GM19043 (cell line): ENCODE measurements around the gene CES4A.
"Not testable (repeated sequence)": the region's sequence is repeated elsewhere in the genome, so short reads cannot be mapped to it uniquely, and the experiment has no call there.

Source experiments
- ATAC-seq: cut with Tn5 transposase; IDR thresholded peaks from one replicate; pipeline ENCODE4 v1.9.1; 2021; ENCODE audit warnings: low read depth; ENCODE audit not compliant: unreplicated experiment

Gene CES4A

GRCh38 chr16:66955363-66956153 is 32.8 kb upstream of the CES4A start:
- ATAC-seq: not testable (repeated sequence)

GRCh38 chr16:66956154-66956457 is 32.3 kb upstream of the CES4A start:
- ATAC-seq: not testable (repeated sequence)

DNA sequence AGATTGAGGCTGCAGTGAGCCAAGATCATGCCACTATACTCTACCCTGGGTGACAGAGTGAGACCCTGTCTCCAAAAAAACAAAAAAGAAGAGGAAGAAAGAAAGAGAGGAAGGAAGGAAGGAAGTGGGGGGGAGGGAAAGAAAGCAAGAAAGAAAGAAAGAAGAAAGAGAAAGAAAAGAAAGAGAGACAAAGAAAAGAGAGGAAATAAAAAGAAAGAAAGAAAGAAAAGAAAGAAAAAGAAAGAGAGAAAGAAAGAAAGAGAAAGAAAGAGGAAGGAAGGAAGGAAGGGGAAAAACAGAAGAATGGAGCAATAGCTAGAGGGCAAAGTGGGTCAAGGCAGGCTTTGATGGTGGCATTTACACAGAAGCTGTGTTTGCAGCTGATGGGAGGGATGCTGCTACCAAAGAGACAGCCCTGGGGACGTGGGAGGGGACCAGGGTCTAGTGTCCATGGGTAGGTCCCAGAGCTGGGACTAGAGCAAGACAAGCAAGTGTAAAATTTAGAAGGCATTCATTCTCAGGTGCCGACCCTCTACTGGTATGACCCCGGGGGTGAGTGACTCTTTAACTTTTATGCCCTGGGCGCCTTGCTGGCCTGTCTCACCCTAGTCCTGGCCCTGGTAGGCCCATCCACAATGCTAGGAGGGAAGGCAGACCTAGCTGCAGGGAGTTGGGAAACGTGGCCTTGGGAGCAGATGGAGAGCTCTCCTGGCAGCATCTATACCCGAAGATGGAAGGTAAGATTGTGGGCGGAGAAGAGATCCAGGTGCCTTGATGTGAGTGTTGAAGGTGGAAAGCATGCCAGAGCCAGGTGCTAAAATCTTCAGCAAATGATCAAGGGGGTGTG is 29.3 kb upstream of the CES4A start:
- ATAC-seq: no peak

- ATAC-seq: no peak
These were observed 28.7 kb upstream of the CES4A start for GRCh38 chr16:66959704-66960161.

DNA sequence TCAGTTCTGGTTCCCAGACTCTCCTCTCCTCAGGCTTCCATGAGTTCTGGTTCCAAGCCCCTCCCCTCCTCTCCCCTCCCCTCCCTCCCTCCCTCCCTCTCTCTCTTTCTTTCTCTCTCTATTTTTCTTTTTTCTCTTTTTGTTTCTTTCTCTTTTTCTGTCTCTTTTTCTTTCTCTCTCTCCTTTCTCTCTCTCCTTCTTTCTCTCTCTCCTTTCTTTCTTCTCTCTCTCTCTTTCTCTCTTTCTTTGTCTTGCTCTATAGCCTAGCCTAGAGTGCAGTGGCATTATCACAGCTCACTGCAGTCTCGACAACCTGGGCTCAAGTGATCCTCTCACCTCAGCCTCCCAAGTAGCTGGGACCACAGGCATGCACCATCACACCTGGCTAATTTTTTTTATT is 28.1 kb upstream of the CES4A start:
- ATAC-seq: no peak

DNA sequence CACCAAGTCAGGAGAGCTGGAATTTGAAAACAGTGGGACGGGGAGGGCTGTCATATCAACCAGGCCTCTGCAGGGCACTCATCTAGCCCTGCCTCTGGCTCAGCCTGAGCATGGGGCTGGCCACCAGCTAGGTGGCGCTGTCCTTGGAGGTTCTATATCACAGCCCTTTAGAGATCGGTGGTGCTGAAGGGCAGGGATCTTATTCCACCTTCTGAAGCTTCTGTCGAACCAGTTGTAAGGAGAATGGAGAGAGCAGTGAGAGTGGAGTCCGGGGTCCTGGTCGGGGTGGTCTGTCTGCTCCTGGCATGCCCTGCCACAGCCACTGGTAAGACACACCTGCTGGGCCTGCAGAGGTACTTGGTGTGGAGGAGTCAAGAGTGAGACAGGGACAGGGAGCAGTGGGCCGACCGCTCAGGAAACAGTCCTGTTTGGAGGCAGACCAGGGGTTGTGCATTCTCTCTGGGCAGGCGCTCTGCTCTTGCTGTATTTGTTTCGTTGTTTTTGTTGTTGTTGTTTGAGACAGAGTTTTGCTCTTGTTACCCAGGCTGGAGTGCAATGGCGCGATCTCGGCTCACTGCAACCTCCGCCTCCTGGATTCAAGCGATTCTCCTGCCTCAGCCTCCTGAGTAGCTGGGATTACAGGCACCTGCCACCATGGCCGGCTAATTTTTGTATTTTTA is 27.2 kb upstream of the CES4A start, which contains the start of gene CES3:
Gene CES3, plus strand, starts transcription at position 202 of the 680 bp plus-strand sequence. Its CDS starts 42 bp downstream, at position 244.
- peak; percentile 91 for ATAC-seq

DNA sequence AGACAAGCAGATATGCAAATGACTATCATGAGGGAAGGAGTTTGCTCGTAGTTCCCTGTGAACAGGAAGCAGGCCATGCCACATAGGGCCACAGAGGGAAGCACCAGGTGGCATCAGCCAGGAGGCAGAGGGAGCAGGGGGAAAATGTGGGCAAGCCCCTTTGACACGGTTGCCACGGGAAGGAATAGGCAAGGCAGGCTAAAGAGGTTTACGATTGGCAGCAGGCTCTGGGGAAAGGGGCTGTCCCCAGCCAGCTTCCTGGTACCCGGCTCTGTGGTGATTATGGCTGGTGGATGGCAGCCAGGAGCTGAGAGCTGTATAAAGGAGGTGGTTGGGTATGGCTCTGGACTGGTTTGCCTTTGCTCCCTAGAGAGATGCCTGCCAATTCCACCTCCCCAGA is 26.5 kb upstream of the CES4A start:
- no peak for ATAC-seq

DNA sequence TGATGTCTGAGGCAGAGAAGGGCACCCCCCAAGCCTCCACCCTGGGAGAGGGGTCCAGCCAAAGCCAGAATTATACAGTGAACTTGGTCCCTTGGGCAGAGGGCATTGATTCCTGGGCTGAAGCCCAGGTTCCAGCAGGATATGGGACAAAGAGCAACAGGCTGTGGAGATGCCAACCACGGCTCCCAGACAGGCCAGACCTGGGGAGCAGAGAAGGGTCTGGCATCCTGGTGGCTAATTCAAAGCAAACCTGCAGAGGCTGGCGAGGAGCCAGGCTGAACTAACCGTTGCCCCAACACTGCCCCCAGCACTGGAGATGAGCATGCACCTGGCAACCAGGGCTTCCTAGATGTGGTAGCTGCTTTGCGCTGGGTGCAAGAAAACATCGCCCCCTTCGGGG is 24.3 kb upstream of the CES4A start:
- ATAC-seq: no peak

GRCh38 chr16:66968847-66969246 is 19.5 kb upstream of the CES4A start:
- ATAC-seq: no peak

- no peak for ATAC-seq
These were observed 17.3 kb upstream of the CES4A start for GRCh38 chr16:66970775-66971720.

- no peak for ATAC-seq
These were observed 15.4 kb upstream of the CES4A start for GRCh38 chr16:66972983-66973382.

DNA sequence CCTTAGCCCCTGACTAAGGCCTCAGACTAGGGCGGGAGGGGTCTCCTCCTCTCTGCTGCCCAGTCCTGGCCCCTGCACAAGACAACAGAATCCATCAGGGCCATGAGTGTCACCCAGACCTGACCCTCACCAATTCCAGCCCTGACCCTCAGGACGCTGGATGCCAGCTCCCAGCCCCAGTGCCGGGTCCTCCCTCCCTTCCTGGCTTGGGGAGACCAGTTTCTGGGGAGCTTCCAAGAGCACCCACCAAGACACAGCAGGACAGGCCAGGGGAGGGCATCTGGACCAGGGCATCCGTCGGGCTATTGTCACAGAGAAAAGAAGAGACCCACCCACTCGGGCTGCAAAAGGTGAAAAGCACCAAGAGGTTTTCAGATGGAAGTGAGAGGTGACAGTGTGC is 14.7 kb upstream of the CES4A start:
- no peak for ATAC-seq

DNA sequence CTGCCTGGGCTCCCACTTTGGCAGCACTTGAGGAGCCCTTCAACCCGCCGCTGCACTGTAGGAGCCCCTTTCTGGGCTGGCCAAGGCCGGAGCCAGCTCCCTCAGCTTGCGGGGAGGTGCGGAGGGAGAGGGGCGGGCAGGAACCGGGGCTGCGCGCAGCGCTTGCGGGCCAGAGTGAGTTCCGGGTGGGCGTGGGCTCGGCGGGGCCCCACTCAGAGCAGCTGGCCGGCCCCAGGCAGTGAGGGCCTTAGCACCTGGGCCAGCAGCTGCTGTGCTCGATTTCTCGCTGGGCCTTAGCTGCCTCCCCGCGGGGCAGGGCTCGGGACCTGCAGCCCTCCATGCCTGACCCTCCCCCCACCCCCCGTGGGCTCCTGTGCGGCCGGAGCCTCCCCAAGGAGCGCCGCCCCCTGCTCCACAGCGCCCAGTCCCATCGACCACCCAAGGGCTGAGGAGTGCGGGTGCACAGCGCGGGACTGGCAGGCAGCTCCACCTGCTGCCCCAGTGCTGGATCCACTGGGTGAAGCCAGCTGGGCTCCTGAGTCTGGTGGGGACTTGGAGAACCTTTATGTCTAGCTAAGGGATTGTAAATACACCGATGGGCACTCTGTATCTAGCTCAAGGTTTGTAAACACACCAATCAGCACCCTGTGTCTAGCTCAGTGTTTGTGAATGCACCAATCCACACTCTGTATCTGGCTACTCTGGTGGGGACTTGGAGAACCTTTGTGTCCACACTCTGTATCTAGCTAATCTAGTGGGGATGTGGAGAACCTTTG is 14.0 kb upstream of the CES4A start:
- ATAC-seq: not testable (repeated sequence)

DNA sequence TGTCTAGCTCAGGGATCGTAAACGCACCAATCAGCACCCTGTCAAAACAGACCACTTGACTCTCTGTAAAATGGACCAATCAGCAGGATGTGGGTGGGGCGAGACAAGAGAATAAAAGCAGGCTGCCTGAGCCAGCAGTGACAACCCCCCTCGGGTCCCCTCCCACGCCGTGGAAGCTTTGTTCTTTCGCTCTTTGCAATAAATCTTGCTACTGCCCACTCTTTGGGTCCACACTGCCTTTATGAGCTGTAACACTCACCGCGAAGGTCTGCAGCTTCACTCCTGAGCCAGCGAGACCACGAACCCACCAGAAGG is 13.5 kb upstream of the CES4A start:
- ATAC-seq: not testable (repeated sequence)

- no peak for ATAC-seq
These were observed 13.0 kb upstream of the CES4A start for GRCh38 chr16:66975302-66975893.

- no peak for ATAC-seq
These were observed 11.6 kb upstream of the CES4A start for GRCh38 chr16:66976746-66977145.

DNA sequence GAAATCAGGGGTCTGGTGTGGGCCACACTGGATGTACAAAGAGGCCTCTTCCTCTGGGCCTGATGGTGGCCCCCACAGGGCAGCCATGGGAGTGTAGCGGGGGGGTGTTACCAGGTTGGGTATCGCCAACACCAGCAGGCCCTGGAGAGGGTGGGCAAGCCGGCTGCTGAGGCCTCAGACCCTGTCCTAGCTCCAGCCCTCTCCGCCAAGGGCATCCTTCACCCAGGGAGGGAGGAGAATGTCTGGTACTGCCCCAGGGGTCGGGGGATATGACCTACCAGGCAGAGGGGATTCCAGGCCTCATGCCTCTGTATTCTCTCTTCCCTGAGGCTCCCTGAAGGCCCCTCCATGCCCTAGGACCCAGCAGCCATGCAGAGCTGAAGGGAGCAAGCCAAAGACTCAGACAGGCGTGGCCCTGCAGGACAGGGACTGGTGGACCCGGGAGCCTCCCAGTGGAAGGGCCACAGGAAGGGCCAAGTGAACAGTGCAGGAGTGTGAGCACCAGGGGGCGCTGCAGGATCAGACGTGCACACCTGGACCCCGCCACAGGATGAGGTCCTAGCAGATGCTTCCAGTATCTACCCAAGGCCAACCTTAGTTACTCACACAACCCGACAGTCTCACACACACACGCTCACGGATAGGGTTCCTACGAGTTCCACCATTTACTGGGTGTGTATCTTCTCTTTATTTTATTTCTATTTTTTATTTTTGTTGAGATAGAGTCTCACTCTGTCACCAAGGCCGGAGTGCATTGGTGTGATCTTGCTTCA is 10.9 kb upstream of the CES4A start:
- peak; percentile 79 for ATAC-seq

GRCh38 chr16:66979011-66979717 is 9.2 kb upstream of the CES4A start:
- ATAC-seq: no peak
